COLO668 (cell line): ENCODE results near the gene ATP5PB.

ENCODE experiments used
- DNase-seq: peaks from one replicate; lab custom pipeline; 2025; ENCODE audit not compliant: unreplicated experiment; lab: John Stamatoyannopoulos, UW

The ATP5PB gene, protein sequence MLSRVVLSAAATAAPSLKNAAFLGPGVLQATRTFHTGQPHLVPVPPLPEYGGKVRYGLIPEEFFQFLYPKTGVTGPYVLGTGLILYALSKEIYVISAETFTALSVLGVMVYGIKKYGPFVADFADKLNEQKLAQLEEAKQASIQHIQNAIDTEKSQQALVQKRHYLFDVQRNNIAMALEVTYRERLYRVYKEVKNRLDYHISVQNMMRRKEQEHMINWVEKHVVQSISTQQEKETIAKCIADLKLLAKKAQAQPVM

GRCh38 chr1:111448918-111449702 is at the start of gene ATP5PB, which contains the start of gene WDR77:
ATP5PB (plus strand) TSS chr1:111449464; CDS start chr1:111449542, 78 bp downstream.
WDR77 (minus strand) TSS chr1:111449256; CDS start chr1:111449169, 87 bp downstream.
- peak; percentile 95 for DNase-seq

GRCh38 chr1:111399792-111400610 is 49.3 kb upstream of the ATP5PB start:
- DNase-seq = peak; percentile 46

- no peak for DNase-seq
Observed at GRCh38 chr1:111402083-111402482, 47.2 kb upstream of the ATP5PB start.

DNA sequence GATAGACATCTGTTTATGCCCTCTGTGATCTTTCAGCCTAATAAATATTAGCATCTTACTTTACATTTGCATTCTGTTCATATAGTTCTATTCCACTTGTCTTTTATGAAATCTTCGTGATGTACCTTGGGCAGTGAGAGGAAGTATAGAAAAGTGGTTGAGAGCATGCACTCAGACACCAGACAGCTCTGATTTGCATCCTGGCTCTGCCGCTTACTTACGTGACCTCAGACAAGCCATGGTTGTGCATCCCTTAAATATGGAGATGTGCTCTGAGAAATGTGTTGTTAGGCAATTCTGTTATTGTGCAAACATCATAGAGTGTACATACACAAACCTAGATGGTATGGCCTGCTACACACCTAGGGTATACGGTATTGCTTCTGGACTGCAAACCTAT is 44.7 kb upstream of the ATP5PB start:
- no peak for DNase-seq

GRCh38 chr1:111406321-111406768 is 42.9 kb upstream of the ATP5PB start:
- peak; percentile 55 for DNase-seq

GRCh38 chr1:111407301-111407700 is 42.0 kb upstream of the ATP5PB start:
- DNase-seq = no peak

DNA sequence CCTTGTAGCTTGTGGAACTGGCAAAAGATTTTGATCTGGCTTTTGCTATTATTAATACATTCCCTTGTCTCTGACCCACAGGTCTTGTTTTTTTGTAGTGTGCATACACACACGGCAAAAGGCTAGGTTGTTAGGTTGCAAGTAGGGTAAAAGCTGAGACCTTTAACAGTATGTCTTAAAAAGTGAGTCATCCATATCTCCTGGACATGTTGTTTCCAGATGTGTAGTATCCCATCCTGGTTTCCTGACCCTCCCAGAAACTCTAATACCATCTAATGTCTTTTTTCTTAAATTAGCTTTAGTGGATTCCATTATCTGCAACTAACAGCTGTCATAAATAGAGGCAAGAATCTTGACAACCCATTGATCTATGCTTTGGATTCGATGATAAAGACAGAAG is 36.4 kb upstream of the ATP5PB start:
- no peak for DNase-seq

DNA sequence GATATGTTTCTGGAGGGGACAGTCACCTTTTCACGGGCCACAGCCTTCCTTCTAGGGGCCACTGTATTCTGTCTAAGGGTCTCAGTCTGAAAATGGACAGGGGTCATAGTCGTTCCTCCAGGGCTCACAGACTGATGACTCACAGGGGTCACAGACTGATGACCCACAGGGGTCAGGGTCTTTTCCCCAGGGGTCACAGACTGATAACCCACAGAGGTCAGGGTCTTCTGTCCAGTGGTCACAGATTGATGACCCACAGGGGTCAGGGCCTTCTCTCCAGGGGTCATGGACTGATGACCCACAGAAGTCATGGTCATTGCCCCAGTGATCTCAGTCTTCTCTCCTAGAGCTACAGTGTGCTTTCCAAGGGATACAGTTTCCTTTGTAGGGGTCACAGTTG is 34.5 kb upstream of the ATP5PB start:
- no peak for DNase-seq

- DNase-seq = no peak
Observed at GRCh38 chr1:111415461-111415860, 33.8 kb upstream of the ATP5PB start.

DNA sequence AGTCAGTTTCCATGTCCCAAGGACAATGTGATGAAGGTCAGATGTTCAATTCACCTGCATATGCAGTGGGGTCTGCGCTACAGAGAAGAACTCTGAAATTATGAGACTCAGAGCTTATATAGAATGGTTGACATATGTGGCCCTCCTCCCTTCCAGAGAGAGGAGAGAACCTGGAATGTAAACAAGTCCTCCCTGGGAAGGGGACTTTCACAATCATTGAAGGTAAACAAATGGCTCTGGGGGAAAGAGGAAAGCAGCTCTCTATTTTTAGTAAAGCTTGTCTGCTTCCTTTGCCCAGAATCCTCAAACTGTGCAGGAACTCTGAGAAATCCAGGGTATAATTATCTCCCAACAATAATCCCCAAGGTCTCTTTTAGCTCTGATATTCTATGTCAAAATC is 31.5 kb upstream of the ATP5PB start:
- DNase-seq = no peak

GRCh38 chr1:111419037-111419436 is 30.2 kb upstream of the ATP5PB start:
- no peak for DNase-seq

- no peak for DNase-seq
Observed at GRCh38 chr1:111420377-111420776, 28.9 kb upstream of the ATP5PB start.

DNA sequence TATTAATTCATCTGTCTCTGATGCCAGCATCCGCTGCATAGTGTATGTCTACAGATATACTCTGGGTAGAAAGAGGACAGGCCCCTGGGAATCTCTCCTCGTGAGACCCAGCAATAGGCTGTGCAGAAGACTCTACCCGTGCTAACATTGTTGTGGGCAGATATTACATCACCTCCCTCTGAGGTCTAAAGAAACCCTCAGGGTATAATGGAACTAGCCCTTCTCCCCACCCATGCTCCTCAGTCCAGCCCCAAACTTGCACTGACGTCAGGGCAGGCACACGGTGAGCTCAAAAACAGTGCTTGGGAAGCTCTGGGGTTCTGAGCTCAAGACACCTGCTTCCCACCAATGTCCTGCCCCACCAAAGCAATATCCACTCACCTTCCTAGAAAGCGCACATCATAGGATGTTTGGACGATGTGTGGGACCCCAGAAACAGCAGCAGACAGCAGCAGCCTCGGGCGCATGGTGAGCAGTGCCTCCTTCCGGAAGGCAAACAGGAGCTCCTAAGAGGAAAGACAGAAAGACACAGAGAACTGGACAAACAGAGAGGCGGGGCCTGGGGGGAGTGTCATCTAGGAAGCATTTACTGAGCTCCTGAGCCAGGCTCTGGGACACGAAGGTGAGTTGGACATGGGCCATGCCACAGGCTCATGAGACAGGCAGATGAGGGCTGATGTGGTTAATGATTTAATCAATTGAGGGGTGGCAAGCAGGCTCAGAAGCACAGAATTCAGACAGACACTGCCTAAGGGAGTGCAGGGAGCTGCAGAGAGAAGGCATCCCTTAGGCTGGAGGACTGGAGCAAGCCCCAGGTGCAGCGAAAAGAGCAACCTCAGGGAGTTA is 26.5 kb upstream of the ATP5PB start:
- DNase-seq = peak; percentile 84

DNA sequence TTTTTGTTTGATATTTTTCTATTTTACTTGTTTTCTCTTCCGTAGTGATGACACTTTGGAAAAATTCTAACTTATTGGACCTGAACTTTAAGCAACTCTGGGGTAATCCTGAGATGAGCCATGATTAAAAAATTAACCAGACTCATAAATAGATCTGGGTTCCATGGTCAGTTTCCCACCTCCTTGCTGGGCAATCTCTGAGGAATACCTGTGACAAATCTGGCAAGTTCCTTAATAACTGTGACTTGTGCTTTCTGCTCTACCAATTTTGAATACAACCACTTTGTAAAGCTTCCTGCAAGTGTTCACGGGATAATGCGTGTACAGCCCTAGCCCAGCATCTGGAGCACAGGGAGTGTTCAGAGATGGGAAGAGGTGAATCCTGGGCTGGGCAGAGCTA is 25.0 kb upstream of the ATP5PB start:
- no peak for DNase-seq

GRCh38 chr1:111436726-111437125 is 12.5 kb upstream of the ATP5PB start:
- no peak for DNase-seq

- DNase-seq = no peak
Observed at GRCh38 chr1:111439461-111440351, 9.6 kb upstream of the ATP5PB start.

DNA sequence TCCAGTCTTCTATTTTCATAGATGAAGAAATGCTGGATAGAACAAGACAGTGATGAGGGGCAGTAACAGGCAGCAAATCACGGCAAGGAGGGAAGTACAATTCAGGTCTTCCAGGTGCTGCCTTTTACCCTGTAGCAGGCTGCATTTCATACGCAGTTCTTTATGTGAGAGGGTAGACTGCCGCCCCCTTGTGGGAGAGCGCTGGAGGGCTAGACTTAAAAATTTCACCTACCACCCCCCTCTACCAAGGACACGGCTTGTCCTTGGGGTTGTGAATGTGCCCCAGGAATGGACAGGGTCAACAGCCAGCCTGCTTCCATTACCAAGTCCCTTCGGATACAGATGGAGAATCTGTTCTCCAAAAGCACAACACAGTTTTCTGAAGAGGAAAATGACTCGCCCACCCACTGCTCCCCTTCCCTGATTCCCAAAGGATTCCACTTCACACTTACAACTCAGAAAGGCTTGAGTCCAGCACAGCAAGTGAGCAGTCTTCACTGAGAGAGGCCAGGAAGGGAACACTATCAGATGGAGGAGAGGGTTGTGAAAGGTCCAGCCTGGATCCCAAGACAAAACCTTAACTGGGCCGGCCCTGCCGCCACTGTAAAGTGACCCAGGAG is 7.6 kb upstream of the ATP5PB start:
- peak; percentile 33 for DNase-seq

DNA sequence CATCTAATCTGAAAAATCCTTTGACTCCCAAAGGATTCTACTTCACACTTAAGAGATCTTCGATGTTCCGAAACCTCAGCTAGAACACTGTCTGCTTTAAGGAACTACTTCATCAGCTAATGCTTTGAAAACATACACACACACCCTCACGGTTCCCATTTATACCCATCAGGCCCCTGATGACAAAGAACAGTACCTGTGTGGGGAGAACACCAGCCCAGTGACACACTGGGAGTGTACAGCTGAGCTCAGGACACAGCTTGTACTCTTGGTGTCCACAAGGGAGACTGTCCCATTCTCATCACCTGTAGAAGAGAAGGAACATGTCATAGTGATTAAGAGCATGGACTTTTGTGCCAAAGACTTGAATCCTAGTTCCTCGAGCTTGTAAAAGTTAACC is 6.8 kb upstream of the ATP5PB start:
- no peak for DNase-seq

- DNase-seq = no peak
Observed at GRCh38 chr1:111444031-111444430, 5.2 kb upstream of the ATP5PB start.
